SJSA1 (cell line): ENCODE measurements around the gene SYT6. TPM values are rescaled to one million over a fixed set of nuclear protein-coding genes. Genes with fewer than 3 reads are reported as not detected.

Experiments used
- DNase-seq, 2 experiments: peaks; one replicate each; pipeline ENCODE4 v3.0.0-alpha.2; 2015 to 2020; ENCODE audit warnings: low spot score in 2 of 2, low read depth in 1 of 2
- H3K27ac ChIP-seq: fragments of 250-450 bp; sonication (Bioruptor Pico); 2 replicates; pipeline ENCODE4 v1.5.1; 2020; ENCODE audit warnings: mild to moderate bottlenecking, moderate library complexity
- H3K27me3 ChIP-seq: fragments of 250-450 bp; sonication (Bioruptor Pico); replicated peaks from 2 replicates; pipeline ENCODE4 v1.5.1; 2020; ENCODE audit warnings: mild to moderate bottlenecking, moderate library complexity
- H3K36me3 ChIP-seq: fragments of 250-450 bp; sonication (Bioruptor Pico); 2 replicates; pipeline ENCODE4 v1.5.1; 2020; ENCODE audit warnings: mild to moderate bottlenecking
- H3K4me1 ChIP-seq: fragments of 250-450 bp; sonication (Bioruptor Pico); replicated peaks from 2 replicates; pipeline ENCODE4 v1.6.1; 2021; ENCODE audit warnings: mild to moderate bottlenecking
- H3K4me3 ChIP-seq: fragments of 250-450 bp; sonication (Bioruptor Pico); 2 replicates; pipeline ENCODE4 v1.5.1; 2020; ENCODE audit warnings: mild to moderate bottlenecking
- H3K9me3 ChIP-seq: fragments of 250-450 bp; sonication (Bioruptor Pico); replicated peaks from 2 replicates; pipeline ENCODE4 v1.5.1; 2020; ENCODE audit warnings: mild to moderate bottlenecking
- total RNA-seq: library from RNA; depleted of rRNA; stranded (reverse); fragments of >200 nt; shearing (Covaris generic); gene quantifications from 2 replicates; pipeline ENCODE4 v1.2.3, GENCODE V29; 2014

The SYT6 gene
- total RNA-seq, 1 experiment from 2014 or later = not detected

GRCh38 chr1:114089502-114090138, 64.0 kb downstream of the SYT6 start:
- H3K4me3 ChIP-seq = no peak overlapping the region
- H3K4me1 ChIP-seq = peaks cover 15% of the 10 kb centered on the region
- peaks cover 18% of the 10 kb centered on the region for H3K27me3 ChIP-seq
- H3K9me3 ChIP-seq = no peaks in the 10 kb centered on the region
- DNase-seq = no peak
- H3K36me3 ChIP-seq = no peaks in the 10 kb centered on the region
- no peak overlapping the region for H3K27ac ChIP-seq

- no peaks in the 10 kb centered on the region for H3K36me3 ChIP-seq
- H3K9me3 ChIP-seq = no peaks in the 10 kb centered on the region
- no peak overlapping the region for H3K4me3 ChIP-seq
- H3K27ac ChIP-seq = no peak overlapping the region
- H3K27me3 ChIP-seq = peaks cover 27% of the 10 kb centered on the region
- no peak for DNase-seq
- H3K4me1 ChIP-seq = peaks cover 5% of the 10 kb centered on the region
These were observed 65.0 kb downstream of the SYT6 start for GRCh38 chr1:114088392-114089299.

DNA sequence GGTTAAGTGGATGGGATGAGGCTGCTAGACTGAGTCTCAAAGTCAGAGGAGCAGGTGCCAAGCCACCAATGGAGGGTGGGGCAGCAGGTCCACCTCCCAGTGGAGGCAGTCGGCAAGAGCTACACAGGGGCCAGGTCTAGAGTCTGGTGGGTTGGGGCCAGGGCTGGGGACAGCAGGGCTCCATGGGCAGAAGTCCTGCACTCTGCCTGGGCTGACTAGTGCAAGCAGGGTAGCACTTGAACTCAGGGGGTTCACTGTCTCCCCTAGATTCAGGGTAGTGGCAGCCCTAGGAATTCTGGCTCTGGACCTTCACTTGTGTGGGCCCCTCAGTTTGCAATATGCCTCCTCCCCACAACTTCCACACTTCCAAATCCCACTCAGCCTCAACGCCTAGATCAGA, 66.2 kb downstream of the SYT6 start:
- Histone ChIP-seq H3K27ac (no peak overlapping the region), H3K9me3 (no peaks in the 10 kb centered on the region), H3K36me3 (no peaks in the 10 kb centered on the region), H3K27me3 (peaks cover 27% of the 10 kb centered on the region), H3K4me3 (no peak overlapping the region), H3K4me1 (no peaks in the 10 kb centered on the region)
- no peak for DNase-seq

- no peaks in the 10 kb centered on the region for H3K36me3 ChIP-seq
- no peaks in the 10 kb centered on the region for H3K4me1 ChIP-seq
- H3K4me3 ChIP-seq = no peak overlapping the region
- H3K9me3 ChIP-seq = no peaks in the 10 kb centered on the region
- H3K27ac ChIP-seq = no peak overlapping the region
- no peak for DNase-seq
- peaks cover 27% of the 10 kb centered on the region for H3K27me3 ChIP-seq
These were observed 66.9 kb downstream of the SYT6 start for GRCh38 chr1:114086601-114087368.

DNA sequence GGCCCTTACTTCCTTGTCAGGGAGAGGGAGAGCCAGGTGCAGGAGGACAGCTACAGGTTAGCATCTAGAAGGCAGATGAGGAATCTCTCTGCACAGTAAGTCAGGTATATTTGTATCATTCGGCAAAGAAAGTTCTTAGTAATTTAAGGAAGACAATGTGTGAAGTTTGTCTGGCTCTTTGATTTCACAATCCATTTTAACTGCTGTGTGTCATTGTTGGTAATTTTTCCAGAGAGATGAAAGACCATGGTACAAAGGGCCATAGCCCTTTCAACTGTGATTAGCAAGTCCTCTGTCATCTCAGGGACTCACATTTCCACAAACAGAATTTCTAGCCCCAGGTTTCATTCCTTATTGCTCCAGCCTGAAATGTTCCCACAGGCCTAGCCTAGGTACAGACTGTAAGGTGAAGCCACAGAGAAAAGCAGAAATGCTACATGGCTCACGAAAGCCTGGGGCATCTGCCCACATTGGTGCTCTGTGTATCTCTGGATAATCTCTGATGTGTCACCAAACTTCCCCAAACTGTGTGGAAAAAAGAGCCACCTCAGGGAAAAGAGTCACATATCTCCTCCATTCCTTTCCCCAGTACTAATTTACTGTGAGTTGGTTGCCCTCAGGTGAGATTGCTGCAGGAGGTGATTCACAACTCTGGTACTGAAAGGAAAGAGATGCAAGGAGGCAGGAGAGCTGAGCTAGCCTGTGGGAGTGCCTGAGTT, 70.6 kb downstream of the SYT6 start:
- DNase-seq = no peak
- no peaks in the 10 kb centered on the region for H3K4me1 ChIP-seq

GRCh38 chr1:114082304-114082630, 71.4 kb downstream of the SYT6 start:
- Histone ChIP-seq H3K4me3 (no peak overlapping the region), H3K9me3 (no peaks in the 10 kb centered on the region), H3K4me1 (no peaks in the 10 kb centered on the region), H3K27ac (no peak overlapping the region), H3K27me3 (peaks cover 16% of the 10 kb centered on the region), H3K36me3 (no peaks in the 10 kb centered on the region)
- no peak for DNase-seq

More for the DNA sequence above, 70.6 kb downstream of the SYT6 start:
- no peaks in the 10 kb centered on the region for H3K36me3 ChIP-seq
- H3K27me3 ChIP-seq = peaks cover 17% of the 10 kb centered on the region
- no peak overlapping the region for H3K27ac ChIP-seq
- H3K9me3 ChIP-seq = no peaks in the 10 kb centered on the region
- no peak overlapping the region for H3K4me3 ChIP-seq

DNA sequence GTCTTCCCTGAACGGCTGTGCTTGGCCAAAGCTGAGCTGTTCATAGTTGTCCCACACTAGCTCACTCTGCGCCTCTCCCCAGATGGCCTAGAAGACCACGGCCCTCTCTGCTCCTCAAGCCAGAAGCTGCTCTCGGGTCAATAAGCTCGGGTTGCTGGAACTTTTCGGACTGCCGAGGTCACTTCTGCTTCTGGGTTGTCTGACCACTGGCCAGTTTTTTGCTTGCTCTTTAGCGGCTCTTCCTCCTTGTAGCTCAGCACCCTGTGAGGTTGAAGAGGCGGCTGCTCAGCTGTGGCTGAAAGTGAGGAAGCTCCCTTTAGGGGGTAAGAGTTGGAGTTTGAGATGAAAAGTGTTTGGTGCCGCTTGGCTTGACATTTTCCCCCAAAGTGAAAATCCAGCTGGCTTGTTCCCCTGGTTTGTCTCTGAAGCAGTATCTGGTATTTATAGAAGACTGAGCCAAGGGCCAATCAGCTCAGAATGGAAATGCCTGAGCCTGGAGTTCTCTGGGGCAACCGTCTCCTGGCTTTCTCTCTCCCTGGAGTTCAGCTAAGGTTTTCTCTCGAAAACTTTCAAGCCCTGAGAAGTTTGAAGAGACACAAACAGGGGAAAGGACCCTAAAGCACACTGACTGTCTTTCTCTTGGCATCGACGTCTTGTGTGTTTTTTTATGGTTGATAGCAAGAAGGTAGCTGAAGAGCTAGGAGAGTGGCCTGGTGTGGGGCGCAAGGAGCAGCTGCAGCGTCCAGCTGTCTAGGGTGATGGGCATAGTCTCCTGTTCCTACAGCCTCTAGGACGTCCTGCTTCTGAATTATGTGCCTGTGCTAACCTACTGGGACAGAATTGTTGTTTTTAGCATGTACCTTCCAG, 72.0 kb downstream of the SYT6 start:
- no peak overlapping the region for H3K27ac ChIP-seq
- no peaks in the 10 kb centered on the region for H3K9me3 ChIP-seq
- no peaks in the 10 kb centered on the region for H3K4me1 ChIP-seq
- DNase-seq = no peak
- no peak overlapping the region for H3K4me3 ChIP-seq
- no peaks in the 10 kb centered on the region for H3K36me3 ChIP-seq
- peaks cover 16% of the 10 kb centered on the region for H3K27me3 ChIP-seq

DNA sequence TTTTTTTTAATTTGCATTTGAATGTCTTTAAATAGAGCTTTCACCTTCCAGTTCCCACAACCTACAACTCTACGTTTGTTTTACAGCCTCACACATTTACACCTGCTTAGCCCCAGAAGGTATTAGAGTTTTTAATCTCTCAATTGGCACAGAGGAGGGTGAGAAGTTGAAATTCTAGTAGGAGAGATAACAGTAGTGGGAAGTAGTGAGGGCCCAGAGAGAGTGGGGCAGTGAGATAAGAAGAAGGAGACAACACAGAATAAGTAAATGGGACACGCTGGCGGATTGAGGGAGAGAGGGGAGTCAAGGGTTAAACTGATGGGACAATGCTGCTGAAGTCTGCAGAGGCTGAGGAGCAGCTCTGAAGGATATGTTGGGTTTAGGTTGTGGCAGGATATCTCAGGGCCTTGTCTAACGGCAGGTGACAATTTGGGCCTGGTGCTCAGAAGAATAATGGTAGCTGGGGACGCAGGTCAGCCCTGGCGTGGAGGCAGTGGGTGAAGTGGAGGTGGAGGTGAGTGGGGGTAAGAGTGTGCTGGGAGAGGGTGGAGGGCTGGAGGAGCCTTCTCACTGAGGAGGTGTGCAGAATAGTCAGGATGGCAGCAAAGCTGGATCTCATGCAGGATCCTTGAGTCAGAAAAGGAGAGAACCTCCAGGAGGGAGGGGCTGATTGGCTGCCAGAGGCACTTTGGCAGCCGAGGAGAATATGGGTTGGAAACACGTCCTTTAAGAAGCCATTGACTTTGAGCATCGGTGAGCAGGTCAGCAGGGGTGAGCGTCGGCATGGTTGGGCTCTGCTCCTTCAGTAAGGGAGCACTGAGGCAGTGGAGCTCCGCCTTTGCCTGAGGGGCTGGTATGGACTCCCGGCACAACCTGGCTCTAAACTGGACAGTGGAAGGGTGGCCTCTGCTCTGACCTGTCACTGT, 72.9 kb downstream of the SYT6 start:
- H3K27ac ChIP-seq = no peak overlapping the region
- H3K4me1 ChIP-seq = no peaks in the 10 kb centered on the region
- no peaks in the 10 kb centered on the region for H3K36me3 ChIP-seq
- no peak for DNase-seq
- no peaks in the 10 kb centered on the region for H3K9me3 ChIP-seq
- H3K4me3 ChIP-seq = no peak overlapping the region
- H3K27me3 ChIP-seq = peaks cover 16% of the 10 kb centered on the region

- H3K4me3 ChIP-seq = no peak overlapping the region
- H3K36me3 ChIP-seq = no peaks in the 10 kb centered on the region
- no peak for DNase-seq
- H3K27me3 ChIP-seq = peaks cover 17% of the 10 kb centered on the region
- H3K4me1 ChIP-seq = no peaks in the 10 kb centered on the region
- no peaks in the 10 kb centered on the region for H3K9me3 ChIP-seq
- no peak overlapping the region for H3K27ac ChIP-seq
These were observed 74.0 kb downstream of the SYT6 start for GRCh38 chr1:114079596-114080190.

DNA sequence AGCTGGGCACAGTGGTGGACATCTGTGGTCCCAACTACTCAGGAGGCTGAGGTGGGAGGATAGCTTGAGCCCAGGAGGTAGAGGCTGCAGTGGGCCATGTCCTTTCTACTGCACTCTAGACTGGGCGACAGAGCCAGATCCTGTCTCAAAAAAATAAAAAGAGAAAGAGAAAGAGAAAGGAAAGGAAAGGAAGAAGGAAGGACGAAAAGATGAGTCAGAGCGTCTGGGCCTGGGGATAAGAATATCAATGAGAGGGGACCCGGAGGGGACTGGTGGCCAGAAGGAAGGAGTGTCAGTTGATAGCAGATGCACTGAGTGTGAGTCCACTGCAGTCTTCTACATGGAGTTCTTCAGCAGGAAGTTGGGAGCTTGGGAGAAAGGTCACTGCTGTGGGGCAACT, 75.6 kb downstream of the SYT6 start:
- H3K4me1 ChIP-seq = no peaks in the 10 kb centered on the region
- no peak for DNase-seq
- no peaks in the 10 kb centered on the region for H3K36me3 ChIP-seq
- H3K27me3 ChIP-seq = 0 out of 2 replicates have a peak, but pooled peaks cover 7% of the 10 kb centered on the region
- no peak overlapping the region for H3K4me3 ChIP-seq
- no peaks in the 10 kb centered on the region for H3K9me3 ChIP-seq
- H3K27ac ChIP-seq = no peak overlapping the region

DNA sequence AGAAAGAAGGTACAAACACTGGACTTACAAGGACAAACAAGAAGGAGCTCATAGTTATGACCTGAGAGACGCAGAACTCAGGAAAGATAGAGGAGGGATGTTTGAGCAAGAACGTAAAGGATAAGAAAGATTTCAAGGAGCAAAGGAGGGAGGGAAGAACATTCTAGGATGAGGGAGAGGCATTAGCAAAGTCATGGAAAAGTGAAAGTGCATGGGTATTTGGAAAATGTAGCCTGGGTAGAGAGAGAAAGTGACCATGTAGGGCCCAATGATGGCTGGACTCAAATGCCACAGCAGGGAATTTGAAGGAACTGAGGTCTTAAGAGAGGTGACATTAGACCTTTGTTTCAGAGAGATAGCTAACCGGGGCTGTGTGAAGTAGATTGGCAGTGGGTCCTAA, 76.5 kb downstream of the SYT6 start:
- Histone ChIP-seq H3K9me3 (peaks cover 6% of the 10 kb centered on the region; the same call in 1 of the 2 replicates), H3K4me1 (no peaks in the 10 kb centered on the region)
- no peak for DNase-seq

DNA sequence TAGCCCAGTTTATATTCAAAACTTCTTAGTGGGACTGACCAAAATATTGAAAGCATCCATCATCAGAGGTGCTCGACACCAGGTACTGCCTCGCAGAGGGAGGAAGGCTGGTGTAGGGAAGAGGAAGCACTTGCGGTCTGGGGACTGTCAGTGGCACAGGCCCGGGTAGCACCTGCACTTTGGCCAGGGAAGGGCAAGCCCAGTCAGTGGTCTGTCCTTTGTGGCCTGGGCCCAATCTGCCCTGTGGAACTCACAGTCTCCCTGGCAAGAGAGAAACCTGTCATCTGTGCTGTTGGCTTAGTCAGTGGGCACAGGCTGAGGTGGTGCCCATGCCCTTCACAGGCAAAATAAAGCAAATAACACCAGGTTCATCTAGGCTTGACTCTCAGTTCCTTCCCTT, 77.4 kb downstream of the SYT6 start:
- H3K4me1 ChIP-seq = no peaks in the 10 kb centered on the region
- H3K36me3 ChIP-seq = no peaks in the 10 kb centered on the region
- no peak overlapping the region for H3K27ac ChIP-seq
- H3K9me3 ChIP-seq = peaks cover 9% of the 10 kb centered on the region
- no peak overlapping the region for H3K4me3 ChIP-seq
- 0 out of 2 replicates have a peak, but pooled peaks cover 7% of the 10 kb centered on the region for H3K27me3 ChIP-seq
- DNase-seq = no peak

More for the DNA sequence above, 76.5 kb downstream of the SYT6 start:
- H3K4me3 ChIP-seq = no peak overlapping the region
- no peak overlapping the region for H3K27ac ChIP-seq
- 0 out of 2 replicates have a peak, but pooled peaks cover 7% of the 10 kb centered on the region for H3K27me3 ChIP-seq
- no peaks in the 10 kb centered on the region for H3K36me3 ChIP-seq
